Keratinocyte (primary cell): Measurements from ENCODE around the gene LMNTD2. TPM values are rescaled to one million over a fixed set of nuclear protein-coding genes. Genes with fewer than 3 reads are reported as not detected.

Experiments
- DNase-seq: peaks from one replicate; pipeline ENCODE4 v3.0.0-alpha.2; 2011; ENCODE audit warnings: low read depth, missing footprints, low spot score
- FAIRE-seq: peaks from 2 replicates; lab custom pipeline; 2011; peaks lifted over from hg19 to GRCh38; lab: Jason Lieb, UNC
- H2AFZ ChIP-seq: 2 replicates; pipeline ENCODE4 v1.6.0; 2012; ENCODE audit warnings: low read length, control low read depth, inconsistent platforms; ENCODE audit not compliant: control insufficient read depth
- H3K27ac ChIP-seq: 2 replicates; pipeline ENCODE4 v1.5.1; 2011; ENCODE audit warnings: low read length; ENCODE audit not compliant: control insufficient read depth, insufficient read depth
- H3K27me3 ChIP-seq: 3 replicates; pipeline ENCODE4 v1.6.0; 2011; ENCODE audit warnings: low read length; ENCODE audit not compliant: control insufficient read depth, insufficient read depth; ENCODE audit errors: extremely low read depth
- H3K36me3 ChIP-seq, 2 experiments: 2 replicates in 1 of 2; 3 replicates in 1 of 2; pipeline ENCODE4 v1.5.1; 2011; ENCODE audit warnings: low read length in 2 of 2, mild to moderate bottlenecking in 1 of 2; ENCODE audit not compliant: control insufficient read depth in 2 of 2, insufficient read depth in 2 of 2; ENCODE audit errors: extremely low read depth in 1 of 2
- H3K4me1 ChIP-seq: 3 replicates; pipeline ENCODE4 v1.5.1; 2011; ENCODE audit warnings: low read length; ENCODE audit not compliant: control insufficient read depth, insufficient read depth; ENCODE audit errors: extremely low read depth
- H3K4me2 ChIP-seq: 3 replicates; pipeline ENCODE4 v1.6.0; 2011; ENCODE audit warnings: low read depth, low read length; ENCODE audit not compliant: control insufficient read depth, insufficient read depth; ENCODE audit errors: extremely low read depth
- H3K4me3 ChIP-seq, 3 experiments: fragments of 200-600 bp in 1 of 3; sonication (generic) in 1 of 3; 2 replicates in 2 of 3; 3 replicates in 1 of 3; pipeline ENCODE4 v1.5.1; 2011 to 2016; ENCODE audit warnings: low read length in 3 of 3, mild to moderate bottlenecking in 3 of 3, control low read depth in 2 of 3, inconsistent platforms in 1 of 3, low read depth in 1 of 3, mixed read lengths in 1 of 3, mixed run types in 1 of 3, moderate library complexity in 1 of 3; ENCODE audit not compliant: control insufficient read depth in 2 of 3, insufficient read depth in 2 of 3; ENCODE audit errors: extremely low read depth in 1 of 3
- H3K79me2 ChIP-seq: 2 replicates; pipeline ENCODE4 v1.6.0; 2012; ENCODE audit warnings: low read length; ENCODE audit not compliant: control insufficient read depth, insufficient read depth
- H3K9ac ChIP-seq: 3 replicates; pipeline ENCODE4 v1.6.0; 2011; ENCODE audit warnings: low read length; ENCODE audit not compliant: control insufficient read depth, insufficient read depth; ENCODE audit errors: extremely low read depth
- H3K9me1 ChIP-seq: 3 replicates; pipeline ENCODE4 v1.6.0; 2011; ENCODE audit warnings: low read length; ENCODE audit not compliant: control insufficient read depth, insufficient read depth; ENCODE audit errors: extremely low read depth
- H3K9me3 ChIP-seq: 2 replicates; pipeline ENCODE4 v1.5.1; 2012; ENCODE audit warnings: low read depth, low read length; ENCODE audit not compliant: control insufficient read depth
- H4K20me1 ChIP-seq: 3 replicates; pipeline ENCODE4 v1.6.0; 2011; ENCODE audit warnings: low read length; ENCODE audit not compliant: control insufficient read depth, insufficient read depth; ENCODE audit errors: extremely low read depth
- CTCF ChIP-seq, 3 experiments: IDR thresholded peaks in 1 of 3; conservative IDR thresholded peaks in 1 of 3; optimal IDR thresholded peaks in 1 of 3; 2 replicates in 2 of 3; 3 replicates in 1 of 3; pipeline versions ENCODE3 to v1.5.1; 2011; ENCODE audit warnings: low read length in 3 of 3, mild to moderate bottlenecking in 3 of 3, moderate library complexity in 2 of 3, control low read depth in 1 of 3, inconsistent platforms in 1 of 3; ENCODE audit not compliant: insufficient read depth in 2 of 3; ENCODE audit errors: extremely low read depth in 1 of 3
- EZH2 ChIP-seq: IDR thresholded peaks from one replicate; pipeline ENCODE4 v1.6.1; 2012; ENCODE audit warnings: inconsistent platforms, mild to moderate bottlenecking, low read length, moderate library complexity
- dilution Hi-C: fragments of 300-500 bp; cut with MboI; formaldehyde crosslinking; loops from one replicate; pipeline ENCODE4 v1.7.0; 2020; ENCODE audit warnings: low sequenced_read_pairs; ENCODE audit not compliant: extremely low pct_ligation_motif_present
- polyA plus RNA-seq, 5 experiments: library from polyadenylated mRNA; depleted of rRNA in 3 of 5; stranded (reverse) in 3 of 5; stranded (forward) in 1 of 5; unstranded in 1 of 5; fragments of >200 nt; gene quantifications; 1 replicate in 1 of 5; 2 replicates in 3 of 5; 3 replicates in 1 of 5; pipeline versions ENCODE4 v1.2.1 to v1.2.3, GENCODE V29; 2011 to 2012; ENCODE audit warnings: missing spikeins in 2 of 5, low read depth in 1 of 5, low replicate concordance in 1 of 5

The LMNTD2 gene
- polyA plus RNA-seq, 1 donor (not counting 4 experiments of a cell fraction or from before 2014, with no cell fraction given): 1.2 TPM

DNA sequence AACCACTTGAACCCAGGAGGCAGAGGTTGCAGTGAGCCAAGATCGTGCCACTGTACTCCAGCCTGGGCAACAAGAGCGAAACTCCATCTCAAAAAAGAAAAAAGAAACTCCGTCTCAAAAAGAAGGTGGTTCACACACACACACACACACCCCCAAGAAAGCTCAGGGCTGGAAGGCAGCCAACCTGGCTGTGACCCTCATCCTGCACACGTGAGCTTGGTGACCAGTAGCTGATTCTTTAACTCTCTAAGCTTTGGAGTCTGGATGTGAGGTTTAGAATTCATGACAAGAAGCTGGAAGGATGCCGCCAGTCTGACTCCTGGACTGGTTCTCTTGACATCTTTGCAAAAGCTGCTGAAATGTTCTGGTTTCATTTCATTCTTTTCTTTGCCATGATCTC, 51.6 kb downstream of the LMNTD2 start:
- FAIRE-seq: no peak
- TF ChIP-seq CTCF (optimal IDR thresholded peaks at IDR 0.05 in 1 of 3, IDR thresholded peaks at IDR 0.05 in 1 of 3, conservative IDR thresholded peaks at IDR 0.05 in 1 of 3; ENCODE audit: extremely low read depth in 1 of 3, insufficient read depth in 2 of 3, low read length in 3 of 3): no peak
- TF ChIP-seq EZH2: no peak
- H3K9me1 ChIP-seq: no peaks in the 10 kb centered on the region
- dilution Hi-C loops: no loop called here
- H2AFZ ChIP-seq: no peak overlapping the region
- no peak overlapping the region for H3K27ac ChIP-seq
- no peaks in the 10 kb centered on the region for H3K27me3 ChIP-seq
- DNase-seq: no peak
- H3K4me2 ChIP-seq: no peak overlapping the region
- peaks cover 26% of the 10 kb centered on the region for H3K4me1 ChIP-seq
- H3K9me3 ChIP-seq: no peaks in the 10 kb centered on the region
- H3K9ac ChIP-seq: no peak overlapping the region
- no peaks in the 10 kb centered on the region for H4K20me1 ChIP-seq
- H3K79me2 ChIP-seq: peaks cover 23% of the 10 kb centered on the region
- H3K4me3 ChIP-seq: no peak overlapping the region
- H3K36me3 ChIP-seq: peaks cover 13 to 14% of the 10 kb centered on the region in 2 experiments

DNA sequence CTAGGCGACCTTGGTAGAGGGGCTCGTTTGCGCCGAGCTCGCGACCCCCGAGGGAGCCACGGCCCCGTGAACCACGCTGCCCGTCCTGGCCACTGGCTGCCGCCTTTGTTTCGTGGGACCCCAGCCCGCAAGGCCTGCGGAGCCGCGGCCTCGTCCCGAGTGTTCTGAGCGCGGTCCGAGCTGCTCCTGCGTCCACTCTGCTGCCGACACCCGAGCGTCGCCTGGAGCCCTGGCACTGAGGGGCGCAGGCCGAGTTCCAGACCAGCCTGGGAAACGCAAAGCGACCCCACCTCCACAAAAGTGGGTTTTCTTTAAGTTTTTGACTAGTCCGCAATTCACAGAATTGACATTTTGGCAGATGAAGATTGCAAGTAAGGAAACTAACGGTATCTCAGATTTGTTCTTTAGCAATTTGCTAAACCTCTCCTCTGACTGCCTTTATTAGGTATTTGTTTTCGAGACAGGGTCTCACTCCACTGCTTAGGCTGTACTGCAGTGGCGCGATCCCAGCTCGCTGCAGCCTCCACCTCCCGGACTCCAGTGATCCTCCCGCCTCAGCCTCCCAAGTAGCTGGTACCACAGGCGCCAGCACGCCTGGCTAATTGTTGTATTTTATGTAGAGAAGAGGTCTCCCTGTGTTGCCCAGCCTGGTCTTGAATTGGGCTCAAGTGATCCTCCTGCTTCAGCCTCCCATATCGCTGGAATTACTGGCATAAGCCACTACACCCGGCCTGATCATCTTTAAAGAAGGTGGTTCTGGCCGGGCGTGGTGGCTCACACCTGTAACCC, 52.6 kb downstream of the LMNTD2 start:
- Histone ChIP-seq H3K9me3 (no peaks in the 10 kb centered on the region), H2AFZ (no peak overlapping the region), H3K27me3 (no peaks in the 10 kb centered on the region), H3K36me3 (peaks cover 13 to 14% of the 10 kb centered on the region in 2 experiments), H3K27ac (peak overlapping the region; percentile 75), H4K20me1 (no peaks in the 10 kb centered on the region), H3K4me2 (peak overlapping the region; percentile 90), H3K4me3 (peak overlapping the region; percentile 46 to 70 (median 69)), H3K9me1 (no peaks in the 10 kb centered on the region), H3K79me2 (peaks cover 32% of the 10 kb centered on the region), H3K9ac (peak overlapping the region; percentile 87), H3K4me1 (peaks cover 36% of the 10 kb centered on the region)
- dilution Hi-C loops: no loop called here
- no peak for FAIRE-seq
- DNase-seq: no peak
- TF ChIP-seq CTCF (optimal IDR thresholded peaks at IDR 0.05 in 1 of 3, IDR thresholded peaks at IDR 0.05 in 1 of 3, conservative IDR thresholded peaks at IDR 0.05 in 1 of 3; ENCODE audit: extremely low read depth in 1 of 3, insufficient read depth in 2 of 3, low read length in 3 of 3) (no peak), EZH2 (no peak)
